Measurements from ENCODE around the gene ORC5. TPM values are rescaled to one million over a fixed set of nuclear protein-coding genes. Genes with fewer than 3 reads are reported as not detected.

ORC5 gene
- total and polyA plus RNA-seq, 2 of the 13 experiments (the other 11 are each of a cell fraction or from before 2014, with no cell fraction given): 4.8 to 18.8 TPM

DNA sequence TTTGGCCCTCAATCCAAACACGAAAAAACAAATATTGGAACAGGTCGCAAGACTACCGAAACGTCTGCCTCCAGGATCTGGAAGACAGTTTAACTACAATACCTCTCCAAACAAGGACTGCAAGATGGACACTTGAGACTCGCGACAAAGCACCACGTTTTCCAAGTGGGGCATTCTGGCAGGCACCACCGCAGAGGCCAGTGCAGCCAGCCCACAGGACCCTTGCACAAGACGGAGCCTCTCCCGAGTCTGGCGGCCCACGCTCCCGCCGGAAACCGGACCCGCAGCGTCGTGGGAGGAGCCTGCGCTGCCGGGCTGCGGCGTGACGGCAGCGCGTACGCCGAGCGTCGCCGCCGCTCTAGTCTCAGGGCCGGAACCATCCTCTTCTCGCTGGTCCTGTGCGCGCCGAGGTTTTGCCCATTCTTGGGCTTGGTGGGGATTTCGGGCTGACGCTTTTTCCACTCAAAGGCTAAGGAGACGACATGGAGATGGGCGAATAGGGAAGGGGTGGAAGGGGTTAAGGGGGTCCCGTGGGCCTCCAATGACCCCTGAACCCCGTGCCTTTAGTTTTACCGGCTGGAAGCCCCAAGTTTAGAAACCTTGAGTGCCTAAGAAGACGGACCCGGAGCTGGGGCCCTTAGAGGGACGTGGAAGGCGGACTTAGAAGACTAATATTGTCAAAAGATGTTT lies at the start of gene ORC5 (continued):
- TF ChIP-seq ZNF549 (CRISPR knock-in tag; IDR thresholded peaks at IDR 0.05) (no peak), CREM (IDR thresholded peaks at IDR 0.05) (peak; percentile 26), CREM (CRISPR knock-in tag; IDR thresholded peaks at IDR 0.05) (no peak), ZNF160 (CRISPR knock-in tag; IDR thresholded peaks at IDR 0.05) (peak; percentile 67; the same call in 1 of the 2 replicates), MTA1 (CRISPR knock-in tag; IDR thresholded peaks at IDR 0.05; ENCODE audit: borderline replicate concordance) (peak; percentile 59; the same call in 1 of the 2 replicates), BRD4 (CRISPR knock-in tag; IDR thresholded peaks at IDR 0.05) (peak; percentile 35; the same call in 1 of the 2 replicates), ZNF574 (CRISPR knock-in tag; IDR thresholded peaks at IDR 0.05) (peak; percentile 100), GABPB1 (CRISPR knock-in tag; IDR thresholded peaks at IDR 0.05) (peak; percentile 96), CAMTA2 (CRISPR knock-in tag; IDR thresholded peaks at IDR 0.05; ENCODE audit: borderline replicate concordance) (0 out of 2 replicates have a peak, but pooled peaks have one; percentile 43), ZNF703 (CRISPR knock-in tag; IDR thresholded peaks at IDR 0.05; ENCODE audit: borderline replicate concordance) (no peak), ZMYM4 (CRISPR knock-in tag; IDR thresholded peaks at IDR 0.05) (peak; percentile 96), TMF1 (CRISPR knock-in tag; IDR thresholded peaks at IDR 0.05; ENCODE audit: low read depth) (no peak), ZNF512B (CRISPR knock-in tag; IDR thresholded peaks at IDR 0.05; ENCODE audit: borderline replicate concordance) (no peak), EHMT2 (IDR thresholded peaks at IDR 0.05; ENCODE audit: borderline replicate concordance, low read depth, low read length) (no peak), TARDBP (CRISPR knock-in tag; IDR thresholded peaks at IDR 0.05) (peak; percentile 61)
- TF ChIP-seq, protein P1, sequence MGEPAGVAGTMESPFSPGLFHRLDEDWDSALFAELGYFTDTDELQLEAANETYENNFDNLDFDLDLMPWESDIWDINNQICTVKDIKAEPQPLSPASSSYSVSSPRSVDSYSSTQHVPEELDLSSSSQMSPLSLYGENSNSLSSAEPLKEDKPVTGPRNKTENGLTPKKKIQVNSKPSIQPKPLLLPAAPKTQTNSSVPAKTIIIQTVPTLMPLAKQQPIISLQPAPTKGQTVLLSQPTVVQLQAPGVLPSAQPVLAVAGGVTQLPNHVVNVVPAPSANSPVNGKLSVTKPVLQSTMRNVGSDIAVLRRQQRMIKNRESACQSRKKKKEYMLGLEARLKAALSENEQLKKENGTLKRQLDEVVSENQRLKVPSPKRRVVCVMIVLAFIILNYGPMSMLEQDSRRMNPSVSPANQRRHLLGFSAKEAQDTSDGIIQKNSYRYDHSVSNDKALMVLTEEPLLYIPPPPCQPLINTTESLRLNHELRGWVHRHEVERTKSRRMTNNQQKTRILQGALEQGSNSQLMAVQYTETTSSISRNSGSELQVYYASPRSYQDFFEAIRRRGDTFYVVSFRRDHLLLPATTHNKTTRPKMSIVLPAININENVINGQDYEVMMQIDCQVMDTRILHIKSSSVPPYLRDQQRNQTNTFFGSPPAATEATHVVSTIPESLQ (CRISPR knock-in tag; conservative IDR thresholded peaks at IDR 0.05): no peak
- TF ChIP-seq, protein P2, sequence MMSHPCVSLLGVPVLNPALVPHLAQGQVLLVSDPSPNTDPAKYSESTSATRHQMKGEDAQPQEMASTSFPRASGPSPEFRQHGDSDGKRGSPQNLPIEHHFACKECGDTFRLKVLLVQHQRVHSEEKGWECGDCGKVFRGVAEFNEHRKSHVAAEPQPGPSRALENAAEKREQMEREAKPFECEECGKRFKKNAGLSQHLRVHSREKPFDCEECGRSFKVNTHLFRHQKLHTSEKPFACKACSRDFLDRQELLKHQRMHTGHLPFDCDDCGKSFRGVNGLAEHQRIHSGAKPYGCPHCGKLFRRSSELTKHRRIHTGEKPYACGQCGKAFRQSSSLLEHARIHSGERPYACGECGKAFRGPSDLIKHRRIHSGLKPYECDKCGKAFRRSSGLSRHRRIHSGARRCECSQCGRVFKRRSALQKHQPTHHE (CRISPR knock-in tag; IDR thresholded peaks at IDR 0.05; ENCODE audit: borderline replicate concordance): peak; percentile 50; the same call in 1 of the 2 replicates
- TF ChIP-seq, protein P3, sequence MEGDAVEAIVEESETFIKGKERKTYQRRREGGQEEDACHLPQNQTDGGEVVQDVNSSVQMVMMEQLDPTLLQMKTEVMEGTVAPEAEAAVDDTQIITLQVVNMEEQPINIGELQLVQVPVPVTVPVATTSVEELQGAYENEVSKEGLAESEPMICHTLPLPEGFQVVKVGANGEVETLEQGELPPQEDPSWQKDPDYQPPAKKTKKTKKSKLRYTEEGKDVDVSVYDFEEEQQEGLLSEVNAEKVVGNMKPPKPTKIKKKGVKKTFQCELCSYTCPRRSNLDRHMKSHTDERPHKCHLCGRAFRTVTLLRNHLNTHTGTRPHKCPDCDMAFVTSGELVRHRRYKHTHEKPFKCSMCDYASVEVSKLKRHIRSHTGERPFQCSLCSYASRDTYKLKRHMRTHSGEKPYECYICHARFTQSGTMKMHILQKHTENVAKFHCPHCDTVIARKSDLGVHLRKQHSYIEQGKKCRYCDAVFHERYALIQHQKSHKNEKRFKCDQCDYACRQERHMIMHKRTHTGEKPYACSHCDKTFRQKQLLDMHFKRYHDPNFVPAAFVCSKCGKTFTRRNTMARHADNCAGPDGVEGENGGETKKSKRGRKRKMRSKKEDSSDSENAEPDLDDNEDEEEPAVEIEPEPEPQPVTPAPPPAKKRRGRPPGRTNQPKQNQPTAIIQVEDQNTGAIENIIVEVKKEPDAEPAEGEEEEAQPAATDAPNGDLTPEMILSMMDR (CRISPR knock-in tag; IDR thresholded peaks at IDR 0.05): no peak; the same call in 1 of the 2 replicates

Measured in HepG2 (cell line).